Mesenchymal stem cell (in vitro differentiated cells and primary cell): Measurements from ENCODE around the gene ADAD2.

Experiments used
- DNase-seq: peaks from one replicate; pipeline ENCODE4 v3.0.0-alpha.2; 2013
- H2AFZ ChIP-seq: one replicate; pipeline ENCODE4 v1.6.1; 2013; ENCODE audit warnings: low read depth, mild to moderate bottlenecking, control low read depth, inconsistent platforms, low read length, moderate library complexity
- H2AK5ac ChIP-seq: 2 replicates; pipeline ENCODE4 v1.6.1; 2013; ENCODE audit warnings: low read length, moderate library complexity, mild to moderate bottlenecking, inconsistent platforms; ENCODE audit not compliant: severe bottlenecking
- H2BK120ac ChIP-seq: one replicate; pipeline ENCODE4 v1.6.1; 2013; ENCODE audit warnings: low read depth, mild to moderate bottlenecking, inconsistent platforms, low read length, moderate library complexity
- H2BK12ac ChIP-seq, 2 experiments: one replicate each; pipeline ENCODE4 v1.6.1; 2013; ENCODE audit warnings: inconsistent platforms in 2 of 2, low read length in 2 of 2, mild to moderate bottlenecking in 2 of 2, moderate library complexity in 2 of 2, control low read depth in 1 of 2
- H2BK15ac ChIP-seq: one replicate; pipeline ENCODE4 v1.6.1; 2013; ENCODE audit warnings: mild to moderate bottlenecking, low read depth, inconsistent platforms; ENCODE audit not compliant: poor library complexity, severe bottlenecking
- H2BK5ac ChIP-seq: 2 replicates; pipeline ENCODE4 v1.6.1; 2013; ENCODE audit warnings: low read depth, mild to moderate bottlenecking, low read length, control low read depth, inconsistent platforms; ENCODE audit not compliant: poor library complexity, severe bottlenecking
- H3K14ac ChIP-seq, 2 experiments: one replicate each; pipeline ENCODE4 v1.6.1; 2013; ENCODE audit warnings: inconsistent platforms in 2 of 2, low read length in 2 of 2, control low read depth in 1 of 2, mild to moderate bottlenecking in 1 of 2, moderate library complexity in 1 of 2
- H3K18ac ChIP-seq, 2 experiments: one replicate each; pipeline ENCODE4 v1.6.1; 2013; ENCODE audit warnings: inconsistent platforms in 2 of 2, low read length in 2 of 2, control low read depth in 1 of 2, low read depth in 1 of 2, mild to moderate bottlenecking in 1 of 2
- H3K23ac ChIP-seq, 2 experiments: one replicate each; pipeline ENCODE4 v1.6.1; 2013; ENCODE audit warnings: inconsistent platforms in 2 of 2, low read length in 2 of 2, mild to moderate bottlenecking in 2 of 2, moderate library complexity in 2 of 2, control low read depth in 1 of 2
- H3K27ac ChIP-seq: 2 replicates; pipeline ENCODE4 v1.5.1; 2013; ENCODE audit warnings: mild to moderate bottlenecking, moderate library complexity, low read length, control low read depth, inconsistent platforms; ENCODE audit not compliant: poor library complexity, severe bottlenecking
- H3K27me3 ChIP-seq, 2 experiments: 2 replicates each; pipeline versions ENCODE4 v1.6.1 to v1.7.0; 2013; ENCODE audit warnings: low read length in 2 of 2, mild to moderate bottlenecking in 2 of 2, moderate library complexity in 2 of 2, control low read depth in 1 of 2, inconsistent platforms in 1 of 2; ENCODE audit not compliant: control insufficient read depth in 1 of 2, insufficient read depth in 1 of 2
- H3K36me3 ChIP-seq, 2 experiments: 2 replicates each; pipeline versions ENCODE4 v1.6.1 to v1.7.0; 2013; ENCODE audit warnings: low read length in 2 of 2, control low read depth in 1 of 2, inconsistent platforms in 1 of 2, low read depth in 1 of 2, mild to moderate bottlenecking in 1 of 2; ENCODE audit not compliant: insufficient read depth in 2 of 2, control insufficient read depth in 1 of 2
- H3K4ac ChIP-seq, 2 experiments: one replicate each; pipeline ENCODE4 v1.6.1; 2013; ENCODE audit warnings: inconsistent platforms in 2 of 2, low read length in 2 of 2, mild to moderate bottlenecking in 2 of 2, moderate library complexity in 2 of 2, control low read depth in 1 of 2, low read depth in 1 of 2
- H3K4me1 ChIP-seq: 2 replicates; pipeline ENCODE4 v1.6.1; 2013; ENCODE audit warnings: low read depth, low read length, control low read depth; ENCODE audit not compliant: control insufficient read depth, insufficient read depth
- H3K4me2 ChIP-seq: 2 replicates; pipeline ENCODE4 v1.6.1; 2013; ENCODE audit warnings: low read length, mild to moderate bottlenecking, inconsistent platforms; ENCODE audit not compliant: poor library complexity, severe bottlenecking
- H3K4me3 ChIP-seq, 2 experiments: 2 replicates each; pipeline versions ENCODE4 v1.5.1 to v1.7.0; 2013; ENCODE audit warnings: low read length in 2 of 2, mild to moderate bottlenecking in 2 of 2, control low read depth in 1 of 2, low read depth in 1 of 2; ENCODE audit not compliant: insufficient read depth in 1 of 2
- H3K79me1 ChIP-seq: replicated peaks from 2 replicates; pipeline ENCODE4 v1.6.1; 2013; ENCODE audit warnings: mild to moderate bottlenecking, control low read depth, low read length, inconsistent platforms; ENCODE audit not compliant: poor library complexity, severe bottlenecking
- H3K9ac ChIP-seq: 2 replicates; pipeline ENCODE4 v1.7.0; 2013; ENCODE audit warnings: mild to moderate bottlenecking, low read length, moderate library complexity
- H3K9me3 ChIP-seq: 2 replicates; pipeline ENCODE4 v1.7.0; 2013; ENCODE audit warnings: mild to moderate bottlenecking, low read length; ENCODE audit not compliant: control insufficient read depth
- H4K8ac ChIP-seq: one replicate; pipeline ENCODE4 v1.6.1; 2013; ENCODE audit warnings: inconsistent platforms, mild to moderate bottlenecking, low read length, moderate library complexity
- H4K91ac ChIP-seq: one replicate; pipeline ENCODE4 v1.6.1; 2013; ENCODE audit warnings: mild to moderate bottlenecking, low read length, inconsistent platforms
- WGBS: methylation state at CpG from one replicate; pipeline ENCODE4 v1.1.7; 2013; ENCODE audit warnings: mixed read lengths; 5-methylcytosine and 5-hydroxymethylcytosine counted together

Gene ADAD2

GRCh38 chr16:84180519-84181140 lies 10.3 kb upstream of the ADAD2 start:
- peaks cover 19% of the 10 kb centered on the region for H3K4me1 ChIP-seq
- no peak overlapping the region for H2AK5ac ChIP-seq
- H3K4me3 ChIP-seq: no peak overlapping the region
- no peak overlapping the region for H2BK5ac ChIP-seq
- 95% methylated on average over 19 of the region's 21 CpGs for WGBS
- no peak overlapping the region for H2BK12ac ChIP-seq
- H2BK15ac ChIP-seq: no peak overlapping the region
- H3K36me3 ChIP-seq: peaks cover 64 to 74% of the 10 kb centered on the region in 2 experiments
- no peak overlapping the region for H3K18ac ChIP-seq
- H3K4me2 ChIP-seq: no peak overlapping the region
- no peak overlapping the region for H3K9ac ChIP-seq
- H3K14ac ChIP-seq: no peak overlapping the region
- H4K8ac ChIP-seq: no peak overlapping the region
- H2BK120ac ChIP-seq: no peak overlapping the region
- no peak overlapping the region for H2AFZ ChIP-seq
- H3K27ac ChIP-seq: no peak overlapping the region
- H4K91ac ChIP-seq: no peak overlapping the region
- no peak overlapping the region for H3K4ac ChIP-seq
- DNase-seq: no peak
- H3K79me1 ChIP-seq: peaks cover 41% of the 10 kb centered on the region
- H3K23ac ChIP-seq: no peak overlapping the region
- no peaks in the 10 kb centered on the region for H3K9me3 ChIP-seq
- no peaks in the 10 kb centered on the region for H3K27me3 ChIP-seq

GRCh38 chr16:84181144-84181915 lies 9.6 kb upstream of the ADAD2 start:
- Histone ChIP-seq H3K23ac (no peak overlapping the region), H3K4ac (no peak overlapping the region), H3K9me3 (no peaks in the 10 kb centered on the region), H3K4me1 (peaks cover 21% of the 10 kb centered on the region), H3K36me3 (peaks cover 64 to 74% of the 10 kb centered on the region in 2 experiments), H2BK120ac (no peak overlapping the region), H3K14ac (no peak overlapping the region), H3K4me2 (no peak overlapping the region), H3K27ac (no peak overlapping the region), H4K91ac (no peak overlapping the region), H2AK5ac (no peak overlapping the region), H4K8ac (no peak overlapping the region), H2BK5ac (no peak overlapping the region), H2BK12ac (no peak overlapping the region), H3K18ac (no peak overlapping the region), H3K79me1 (peaks cover 44% of the 10 kb centered on the region), H2AFZ (no peak overlapping the region), H3K27me3 (no peaks in the 10 kb centered on the region), H3K9ac (no peak overlapping the region), H3K4me3 (no peak overlapping the region), H2BK15ac (no peak overlapping the region)
- DNase-seq: no peak
- 95% methylated on average over 40 of the region's 41 CpGs for WGBS

GRCh38 chr16:84182104-84182503 lies 8.9 kb upstream of the ADAD2 start:
- Histone ChIP-seq H3K4ac (no peak overlapping the region), H3K4me3 (no peak overlapping the region), H2BK120ac (no peak overlapping the region), H2BK15ac (no peak overlapping the region), H3K4me2 (no peak overlapping the region), H3K9ac (no peak overlapping the region), H2AFZ (no peak overlapping the region), H3K14ac (no peak overlapping the region), H3K27me3 (no peaks in the 10 kb centered on the region), H2BK5ac (no peak overlapping the region), H3K27ac (no peak overlapping the region), H3K9me3 (no peaks in the 10 kb centered on the region), H2AK5ac (no peak overlapping the region), H3K4me1 (peaks cover 13% of the 10 kb centered on the region), H3K36me3 (peaks cover 64 to 74% of the 10 kb centered on the region in 2 experiments), H2BK12ac (no peak overlapping the region), H3K18ac (no peak overlapping the region), H4K8ac (no peak overlapping the region), H3K79me1 (peaks cover 48% of the 10 kb centered on the region), H3K23ac (no peak overlapping the region), H4K91ac (no peak overlapping the region)
- no peak for DNase-seq
- 98% methylated on average over 18 of the region's 18 CpGs for WGBS

GRCh38 chr16:84182680-84183571 lies 8.0 kb upstream of the ADAD2 start:
- H2BK12ac ChIP-seq: no peak overlapping the region
- no peak for DNase-seq
- H3K4ac ChIP-seq: no peak overlapping the region
- no peak overlapping the region for H2AK5ac ChIP-seq
- no peaks in the 10 kb centered on the region for H3K9me3 ChIP-seq
- no peaks in the 10 kb centered on the region for H3K27me3 ChIP-seq
- no peak overlapping the region for H3K9ac ChIP-seq
- H2BK15ac ChIP-seq: no peak overlapping the region
- H3K23ac ChIP-seq: no peak overlapping the region
- peaks cover 9% of the 10 kb centered on the region for H3K4me1 ChIP-seq
- H4K91ac ChIP-seq: no peak overlapping the region
- no peak overlapping the region for H3K4me2 ChIP-seq
- H2AFZ ChIP-seq: no peak overlapping the region
- WGBS: 97% methylated on average over 26 of the region's 26 CpGs
- no peak overlapping the region for H3K4me3 ChIP-seq
- H3K27ac ChIP-seq: no peak overlapping the region
- peaks cover 63 to 74% of the 10 kb centered on the region in 2 experiments for H3K36me3 ChIP-seq
- H2BK120ac ChIP-seq: no peak overlapping the region
- no peak overlapping the region for H3K14ac ChIP-seq
- H4K8ac ChIP-seq: no peak overlapping the region
- no peak overlapping the region for H3K18ac ChIP-seq
- peaks cover 48% of the 10 kb centered on the region for H3K79me1 ChIP-seq
- H2BK5ac ChIP-seq: no peak overlapping the region
